Thyroid gland (tissue), 4 donors: ENCODE results near the gene DRD2.

Experiments used
- POLR2A ChIP-seq, 2 donors: fragments of 450-650 bp; IDR thresholded peaks; one replicate each; pipeline ENCODE4 v1.6.1; 2017; ENCODE audit warnings: antibody characterized with exemption in 2 of 2, mild to moderate bottlenecking in 2 of 2, moderate library complexity in 1 of 2
- TF ChIP-seq, protein P1 (sequence below), 6 experiments: fragments of 200-600 bp in 3 of 6; fragments of 450-650 bp in 3 of 6; sonication (generic) in 3 of 6; IDR thresholded peaks; one replicate each; pipeline ENCODE4 v1.5.1; 2016 to 2019; ENCODE audit warnings: antibody characterized with exemption in 6 of 6, mild to moderate bottlenecking in 2 of 6, inconsistent platforms in 1 of 6, moderate library complexity in 1 of 6

DNA sequence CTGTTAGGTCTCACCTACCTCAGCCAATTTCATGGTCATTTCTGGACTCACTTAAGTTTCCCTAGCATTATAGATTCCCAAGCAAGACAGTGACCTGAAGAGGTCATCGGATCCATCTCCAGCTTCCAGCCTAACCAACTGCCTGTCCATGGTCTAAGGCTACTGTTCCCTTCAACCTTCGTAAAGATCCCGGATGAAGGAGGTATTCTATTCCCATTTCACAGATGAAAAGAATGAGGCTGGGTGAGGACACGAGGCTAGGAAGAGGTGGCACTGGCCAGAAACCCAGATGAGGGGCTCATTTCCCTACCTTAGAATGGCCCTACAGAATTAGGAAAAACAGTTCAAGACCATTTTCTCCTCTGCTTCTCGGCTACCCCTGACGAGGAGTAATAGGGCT is 31.3 kb upstream of the DRD2 start:
- TF ChIP-seq, protein P1, sequence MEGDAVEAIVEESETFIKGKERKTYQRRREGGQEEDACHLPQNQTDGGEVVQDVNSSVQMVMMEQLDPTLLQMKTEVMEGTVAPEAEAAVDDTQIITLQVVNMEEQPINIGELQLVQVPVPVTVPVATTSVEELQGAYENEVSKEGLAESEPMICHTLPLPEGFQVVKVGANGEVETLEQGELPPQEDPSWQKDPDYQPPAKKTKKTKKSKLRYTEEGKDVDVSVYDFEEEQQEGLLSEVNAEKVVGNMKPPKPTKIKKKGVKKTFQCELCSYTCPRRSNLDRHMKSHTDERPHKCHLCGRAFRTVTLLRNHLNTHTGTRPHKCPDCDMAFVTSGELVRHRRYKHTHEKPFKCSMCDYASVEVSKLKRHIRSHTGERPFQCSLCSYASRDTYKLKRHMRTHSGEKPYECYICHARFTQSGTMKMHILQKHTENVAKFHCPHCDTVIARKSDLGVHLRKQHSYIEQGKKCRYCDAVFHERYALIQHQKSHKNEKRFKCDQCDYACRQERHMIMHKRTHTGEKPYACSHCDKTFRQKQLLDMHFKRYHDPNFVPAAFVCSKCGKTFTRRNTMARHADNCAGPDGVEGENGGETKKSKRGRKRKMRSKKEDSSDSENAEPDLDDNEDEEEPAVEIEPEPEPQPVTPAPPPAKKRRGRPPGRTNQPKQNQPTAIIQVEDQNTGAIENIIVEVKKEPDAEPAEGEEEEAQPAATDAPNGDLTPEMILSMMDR (IDR thresholded peaks at IDR 0.05) = no peak
- no peak for TF ChIP-seq POLR2A (IDR thresholded peaks at IDR 0.05)
